ENCODE measurements around the gene TRAK2.

Gene TRAK2

DNA sequence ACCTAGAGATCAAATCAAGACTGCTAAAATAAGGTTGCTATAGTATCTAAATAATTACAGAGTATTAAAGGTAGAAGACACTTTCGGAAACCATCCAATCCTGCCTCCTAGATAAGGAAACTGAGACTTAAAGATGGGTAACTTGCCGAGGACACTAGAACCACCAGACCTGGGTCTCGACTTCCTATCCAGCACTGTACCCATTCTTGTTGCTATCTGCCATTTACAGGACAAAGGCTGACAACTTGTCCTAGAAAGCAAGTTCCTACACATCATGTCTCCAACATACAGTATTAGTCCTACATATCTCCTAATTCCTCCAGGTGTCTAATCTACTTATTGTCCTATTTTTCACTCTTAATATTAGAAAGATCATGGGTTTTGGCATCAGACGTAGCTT, 37.7 kb downstream of the TRAK2 start:
- H3K4me3 ChIP-seq (ENCODE audit: low read depth, low read length) = no peak overlapping the region
- in situ Hi-C loops (cut with HindIII; ENCODE audit: low sequenced_read_pairs) = no loop called here
- TF ChIP-seq, protein P1, sequence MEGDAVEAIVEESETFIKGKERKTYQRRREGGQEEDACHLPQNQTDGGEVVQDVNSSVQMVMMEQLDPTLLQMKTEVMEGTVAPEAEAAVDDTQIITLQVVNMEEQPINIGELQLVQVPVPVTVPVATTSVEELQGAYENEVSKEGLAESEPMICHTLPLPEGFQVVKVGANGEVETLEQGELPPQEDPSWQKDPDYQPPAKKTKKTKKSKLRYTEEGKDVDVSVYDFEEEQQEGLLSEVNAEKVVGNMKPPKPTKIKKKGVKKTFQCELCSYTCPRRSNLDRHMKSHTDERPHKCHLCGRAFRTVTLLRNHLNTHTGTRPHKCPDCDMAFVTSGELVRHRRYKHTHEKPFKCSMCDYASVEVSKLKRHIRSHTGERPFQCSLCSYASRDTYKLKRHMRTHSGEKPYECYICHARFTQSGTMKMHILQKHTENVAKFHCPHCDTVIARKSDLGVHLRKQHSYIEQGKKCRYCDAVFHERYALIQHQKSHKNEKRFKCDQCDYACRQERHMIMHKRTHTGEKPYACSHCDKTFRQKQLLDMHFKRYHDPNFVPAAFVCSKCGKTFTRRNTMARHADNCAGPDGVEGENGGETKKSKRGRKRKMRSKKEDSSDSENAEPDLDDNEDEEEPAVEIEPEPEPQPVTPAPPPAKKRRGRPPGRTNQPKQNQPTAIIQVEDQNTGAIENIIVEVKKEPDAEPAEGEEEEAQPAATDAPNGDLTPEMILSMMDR (IDR thresholded peaks at IDR 0.05; ENCODE audit: low read depth, low read length) = no peak
- no peak for DNase-seq (ENCODE audit: low read depth, low spot score)

DNA sequence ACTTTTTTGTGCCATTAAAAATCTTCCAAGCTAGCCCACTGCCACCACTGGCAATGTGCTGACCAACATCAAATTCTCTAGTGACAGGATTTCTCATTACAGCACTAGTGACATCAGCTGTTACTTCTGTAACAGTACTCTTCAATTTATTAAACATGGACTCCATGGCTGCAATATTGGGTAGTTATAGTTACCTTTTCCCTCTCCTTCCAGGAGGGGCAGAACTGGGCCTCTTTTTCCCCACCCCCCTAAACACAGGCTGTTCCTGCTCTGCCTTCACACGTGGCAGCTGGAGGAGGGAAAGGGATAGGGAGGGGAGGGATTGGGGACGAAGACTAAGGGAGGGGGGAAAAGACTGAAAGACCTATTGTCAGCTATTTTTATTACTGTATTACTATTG, 38.1 kb downstream of the TRAK2 start:
- no peak for DNase-seq (ENCODE audit: low read depth, low spot score)
- in situ Hi-C loops (cut with HindIII; ENCODE audit: low sequenced_read_pairs) = no loop called here
- TF ChIP-seq, protein P1 (IDR thresholded peaks at IDR 0.05; ENCODE audit: low read depth, low read length) = no peak
- H3K4me3 ChIP-seq (ENCODE audit: low read depth, low read length) = no peak overlapping the region

GRCh38 chr2:201411421-201411820, 39.8 kb downstream of the TRAK2 start:
- no peak overlapping the region for H3K4me3 ChIP-seq (ENCODE audit: low read depth, low read length)
- TF ChIP-seq, protein P1 (IDR thresholded peaks at IDR 0.05; ENCODE audit: low read depth, low read length) = no peak
- no peak for DNase-seq (ENCODE audit: low read depth, low spot score)
- in situ Hi-C loops (cut with HindIII; ENCODE audit: low sequenced_read_pairs) = no loop called here

DNA sequence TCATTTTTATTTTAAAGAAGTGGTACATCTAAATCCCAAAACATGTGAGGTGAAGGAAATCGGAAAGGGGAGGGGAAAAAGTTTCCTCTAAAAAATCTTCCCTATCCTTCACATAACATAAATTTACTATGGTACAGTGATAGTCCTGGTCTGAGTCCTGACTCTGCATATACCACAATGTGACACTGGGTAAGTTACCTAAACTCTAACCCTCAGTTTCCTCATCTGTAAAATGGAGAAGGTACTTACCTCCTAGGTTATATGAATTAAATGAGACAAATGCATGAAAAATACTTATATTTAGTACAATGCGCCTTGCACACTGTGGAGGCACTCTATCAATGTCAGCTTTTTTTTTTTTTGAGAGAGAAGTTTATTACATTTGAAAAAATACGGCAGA, 42.3 kb downstream of the TRAK2 start:
- in situ Hi-C loops (cut with HindIII; ENCODE audit: low sequenced_read_pairs) = no loop called here
- DNase-seq (ENCODE audit: low read depth, low spot score) = no peak
- TF ChIP-seq, protein P1 (IDR thresholded peaks at IDR 0.05; ENCODE audit: low read depth, low read length) = no peak
- H3K4me3 ChIP-seq (ENCODE audit: low read depth, low read length) = no peak overlapping the region

DNA sequence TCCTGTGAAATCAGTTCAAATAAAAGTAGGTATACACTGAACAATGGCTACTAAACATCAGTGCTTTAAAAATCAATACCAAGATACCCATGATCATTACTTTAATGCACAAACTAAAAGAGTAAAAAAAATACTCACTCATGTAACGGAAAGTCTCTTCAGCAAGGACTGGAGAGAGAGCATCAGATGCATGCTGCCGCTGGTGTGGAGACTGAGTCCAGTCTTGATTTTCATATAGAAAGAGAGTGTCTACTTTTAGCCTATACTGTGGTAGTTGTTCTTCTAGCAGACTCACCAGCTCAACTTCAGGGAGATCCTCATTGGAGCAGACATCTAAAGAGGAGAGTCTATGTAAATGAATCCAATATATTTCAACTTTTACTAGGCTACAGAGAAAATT, 44.0 kb downstream of the TRAK2 start:
- DNase-seq (ENCODE audit: low read depth, low spot score) = no peak
- in situ Hi-C loops (cut with HindIII; ENCODE audit: low sequenced_read_pairs) = no loop called here
- H3K4me3 ChIP-seq (ENCODE audit: low read depth, low read length) = peak overlapping the region; percentile 14
- TF ChIP-seq, protein P1 (IDR thresholded peaks at IDR 0.05; ENCODE audit: low read depth, low read length) = no peak

GRCh38 chr2:201406077-201406662, 45.1 kb downstream of the TRAK2 start:
- DNase-seq (ENCODE audit: low read depth, low spot score) = peak; percentile 80
- no peak overlapping the region for H3K4me3 ChIP-seq (ENCODE audit: low read depth, low read length)
- in situ Hi-C loops (cut with HindIII; ENCODE audit: low sequenced_read_pairs) = no loop called here
- TF ChIP-seq, protein P1 (IDR thresholded peaks at IDR 0.05; ENCODE audit: low read depth, low read length) = no peak
